C4-2B (cell line): Measurements from ENCODE around the gene PLXNA2.
A peak's percentile ranks its signal among the peaks of the same experiment; 100 is the strongest.

Experiments
- CTCF ChIP-seq: fragments of 450-650 bp; conservative IDR thresholded peaks from 2 replicates; pipeline ENCODE4 v1.5.1; 2017; ENCODE audit warnings: mild to moderate bottlenecking
- ZFX ChIP-seq: fragments of 450-650 bp; IDR thresholded peaks from 2 replicates; pipeline ENCODE4 v1.6.1; 2017

GRCh38 chr1:208242941-208243526 lies 1.1 kb downstream of the PLXNA2 start:
- TF ChIP-seq CTCF (peak; percentile 66), ZFX (no peak)
